OCI-LY3 (cell line): Measurements from ENCODE around the gene GATA3.

ENCODE experiments used
- H2AFZ ChIP-seq: fragments of 200-600, 300-600 bp; shearing (Covaris generic); 2 replicates; pipeline ENCODE4 v1.6.0; 2014; ENCODE audit warnings: antibody characterized with exemption, low read depth, low read length
- H3K27ac ChIP-seq: fragments of 200-600, 300-600 bp; sonication (generic); 2 replicates; pipeline ENCODE4 v1.5.1; 2014; ENCODE audit warnings: mild to moderate bottlenecking, low read length, moderate library complexity, mixed read lengths
- H3K27me3 ChIP-seq: fragments of 200-600, 300-600 bp; sonication (generic); 2 replicates; pipeline ENCODE4 v1.6.1; 2014; ENCODE audit warnings: low read depth, low read length, mixed read lengths
- H3K36me3 ChIP-seq: fragments of 200-600, 300-600 bp; sonication (generic); replicated peaks from 2 replicates; pipeline ENCODE3; 2014; ENCODE audit warnings: low read depth, low read length, mixed read lengths
- H3K4me1 ChIP-seq: fragments of 300-600, 200-600 bp; sonication (generic); 2 replicates; pipeline ENCODE4 v1.6.1; 2014; ENCODE audit warnings: low read length, mixed read lengths
- H3K4me2 ChIP-seq: fragments of 200-600, 300-600 bp; sonication (generic); 2 replicates; pipeline ENCODE4 v1.6.1; 2014; ENCODE audit warnings: low read length, mixed read lengths
- H3K4me3 ChIP-seq: fragments of 300-600, 200-600 bp; sonication (generic); 2 replicates; pipeline ENCODE4 v1.5.1; 2014; ENCODE audit warnings: antibody characterized with exemption, mild to moderate bottlenecking, low read length, moderate library complexity
- H3K79me2 ChIP-seq: fragments of 300-600, 200-600 bp; shearing (Covaris generic); 2 replicates; pipeline ENCODE4 v1.6.1; 2014; ENCODE audit warnings: mild to moderate bottlenecking, low read length, mixed read lengths
- H3K9ac ChIP-seq: fragments of 300-600, 200-600 bp; shearing (Covaris generic); 2 replicates; pipeline ENCODE4 v1.6.0; 2014; ENCODE audit warnings: mild to moderate bottlenecking, low read length, moderate library complexity
- H3K9me3 ChIP-seq: fragments of 200-600, 300-600 bp; shearing (Covaris generic); 2 replicates; pipeline ENCODE4 v1.6.1; 2014; ENCODE audit warnings: low read length, mixed read lengths; ENCODE audit not compliant: insufficient read depth
- H4K20me1 ChIP-seq: fragments of 200-600, 300-600 bp; sonication (generic); 2 replicates; pipeline ENCODE4 v1.6.1; 2016; ENCODE audit warnings: low read length, mixed read lengths; ENCODE audit not compliant: insufficient read depth
- CTCF ChIP-seq: fragments of 200-600, 300-600 bp; sonication (generic); IDR thresholded peaks from 2 replicates; pipeline ENCODE4 v1.5.1; 2014; ENCODE audit warnings: antibody characterized with exemption, low read length, low read depth
- EZH2phosphoT487 ChIP-seq: fragments of 200-600 bp; shearing (Covaris generic); IDR thresholded peaks from 2 replicates; pipeline ENCODE4 v1.6.1; 2018; ENCODE audit warnings: antibody characterized with exemption, mixed run types, low read depth

The GATA3 gene

GRCh38 chr10:8100366-8100765, 45.9 kb downstream of the GATA3 start:
- no peak overlapping the region for H3K27ac ChIP-seq
- H3K27me3 ChIP-seq: no peaks in the 10 kb centered on the region
- H3K9me3 ChIP-seq: no peaks in the 10 kb centered on the region
- H3K9ac ChIP-seq: no peak overlapping the region
- H3K4me3 ChIP-seq: no peak overlapping the region
- H2AFZ ChIP-seq: no peak overlapping the region
- H3K4me1 ChIP-seq: no peaks in the 10 kb centered on the region
- H3K4me2 ChIP-seq: no peak overlapping the region
- no peaks in the 10 kb centered on the region for H4K20me1 ChIP-seq
- TF ChIP-seq EZH2phosphoT487 (no peak), CTCF (no peak)
- H3K36me3 ChIP-seq: no peaks in the 10 kb centered on the region
- no peaks in the 10 kb centered on the region for H3K79me2 ChIP-seq

DNA sequence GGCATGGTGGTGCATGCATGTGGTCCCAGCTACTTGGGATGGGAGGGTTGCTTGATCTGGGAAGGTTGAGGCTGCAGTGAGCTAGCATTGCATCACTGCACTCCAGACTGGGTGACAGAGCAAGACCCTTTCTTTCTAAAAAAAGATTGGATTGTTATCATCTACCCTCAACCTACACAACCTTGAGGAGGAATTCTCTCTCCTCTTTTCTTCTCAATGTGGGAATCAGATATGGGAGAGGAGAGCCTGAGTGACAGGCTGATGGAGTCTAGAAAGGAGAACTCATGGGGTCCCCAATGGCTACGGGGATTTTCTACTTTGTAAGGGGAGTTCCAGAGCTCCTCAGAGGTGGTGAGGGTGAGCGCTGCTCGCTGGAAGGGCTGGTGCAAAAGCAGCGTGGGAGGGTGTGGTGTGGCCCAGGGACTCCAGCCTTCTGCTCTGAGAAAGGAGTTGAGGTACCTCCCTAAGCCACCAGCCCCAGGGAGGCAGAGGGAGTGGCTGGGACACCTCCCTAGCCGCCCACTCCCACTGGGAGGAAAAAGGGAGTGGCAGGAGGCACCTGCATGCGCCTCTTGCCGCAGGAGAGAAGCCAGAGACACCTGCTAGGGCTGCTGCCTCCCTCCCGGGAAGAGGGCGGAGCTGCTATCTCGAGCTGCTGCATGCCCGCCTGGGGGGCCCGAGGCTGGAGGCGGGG, 48.4 kb downstream of the GATA3 start:
- Histone ChIP-seq H3K4me2 (no peak overlapping the region), H3K9me3 (no peaks in the 10 kb centered on the region), H3K79me2 (no peaks in the 10 kb centered on the region), H3K4me3 (no peak overlapping the region), H3K4me1 (no peaks in the 10 kb centered on the region), H3K36me3 (no peaks in the 10 kb centered on the region), H4K20me1 (no peaks in the 10 kb centered on the region), H2AFZ (no peak overlapping the region), H3K27ac (no peak overlapping the region), H3K27me3 (peaks cover 3% of the 10 kb centered on the region; the same call in 1 of the 2 replicates), H3K9ac (no peak overlapping the region)
- TF ChIP-seq CTCF (no peak), EZH2phosphoT487 (no peak)

DNA sequence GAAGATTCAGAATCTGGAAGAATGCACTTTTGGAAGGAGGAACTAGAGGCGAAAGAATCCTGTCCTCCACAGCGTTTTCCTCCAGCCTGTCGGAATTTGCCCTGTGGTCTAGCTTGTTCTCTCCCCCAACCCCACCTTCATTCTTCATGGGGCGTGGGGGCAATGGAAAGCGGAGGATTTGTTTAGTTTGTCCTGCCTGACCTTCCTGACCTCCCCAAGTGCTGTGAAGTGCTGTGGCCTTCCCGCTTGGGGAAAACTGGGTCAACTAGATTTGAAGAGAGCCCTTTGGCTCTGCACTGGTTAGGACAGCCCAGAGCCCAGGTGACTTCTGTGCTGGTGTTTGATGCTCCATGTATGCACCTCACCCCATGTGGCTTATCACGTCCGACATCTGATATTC, 49.1 kb downstream of the GATA3 start:
- no peaks in the 10 kb centered on the region for H4K20me1 ChIP-seq
- H3K4me2 ChIP-seq: no peak overlapping the region
- no peaks in the 10 kb centered on the region for H3K79me2 ChIP-seq
- no peak overlapping the region for H3K4me3 ChIP-seq
- TF ChIP-seq EZH2phosphoT487 (no peak), CTCF (no peak)
- no peaks in the 10 kb centered on the region for H3K36me3 ChIP-seq
- peaks cover 3% of the 10 kb centered on the region; the same call in 1 of the 2 replicates for H3K27me3 ChIP-seq
- no peak overlapping the region for H2AFZ ChIP-seq
- no peak overlapping the region for H3K9ac ChIP-seq
- no peak overlapping the region for H3K27ac ChIP-seq
- no peaks in the 10 kb centered on the region for H3K9me3 ChIP-seq
- H3K4me1 ChIP-seq: no peaks in the 10 kb centered on the region

- Histone ChIP-seq H3K36me3 (no peaks in the 10 kb centered on the region), H2AFZ (no peak overlapping the region), H3K4me1 (no peaks in the 10 kb centered on the region), H3K9ac (no peak overlapping the region), H4K20me1 (no peaks in the 10 kb centered on the region), H3K79me2 (no peaks in the 10 kb centered on the region), H3K27me3 (peaks cover 3% of the 10 kb centered on the region; the same call in 1 of the 2 replicates), H3K4me2 (no peak overlapping the region), H3K27ac (no peak overlapping the region), H3K4me3 (no peak overlapping the region), H3K9me3 (no peaks in the 10 kb centered on the region)
- TF ChIP-seq CTCF: no peak
- TF ChIP-seq EZH2phosphoT487: no peak
Observed at GRCh38 chr10:8104005-8104404, 49.5 kb downstream of the GATA3 start.
